ENCODE measurements around the gene TRAF3IP3. TPM values are rescaled to one million over a fixed set of nuclear protein-coding genes. Genes with fewer than 3 reads are reported as not detected.
A peak's percentile ranks its signal among the peaks of the same experiment; 100 is the strongest.

The TRAF3IP3 gene
- total RNA-seq, 2 donors from 2014 or later = 3.6 to 4.7 TPM

DNA sequence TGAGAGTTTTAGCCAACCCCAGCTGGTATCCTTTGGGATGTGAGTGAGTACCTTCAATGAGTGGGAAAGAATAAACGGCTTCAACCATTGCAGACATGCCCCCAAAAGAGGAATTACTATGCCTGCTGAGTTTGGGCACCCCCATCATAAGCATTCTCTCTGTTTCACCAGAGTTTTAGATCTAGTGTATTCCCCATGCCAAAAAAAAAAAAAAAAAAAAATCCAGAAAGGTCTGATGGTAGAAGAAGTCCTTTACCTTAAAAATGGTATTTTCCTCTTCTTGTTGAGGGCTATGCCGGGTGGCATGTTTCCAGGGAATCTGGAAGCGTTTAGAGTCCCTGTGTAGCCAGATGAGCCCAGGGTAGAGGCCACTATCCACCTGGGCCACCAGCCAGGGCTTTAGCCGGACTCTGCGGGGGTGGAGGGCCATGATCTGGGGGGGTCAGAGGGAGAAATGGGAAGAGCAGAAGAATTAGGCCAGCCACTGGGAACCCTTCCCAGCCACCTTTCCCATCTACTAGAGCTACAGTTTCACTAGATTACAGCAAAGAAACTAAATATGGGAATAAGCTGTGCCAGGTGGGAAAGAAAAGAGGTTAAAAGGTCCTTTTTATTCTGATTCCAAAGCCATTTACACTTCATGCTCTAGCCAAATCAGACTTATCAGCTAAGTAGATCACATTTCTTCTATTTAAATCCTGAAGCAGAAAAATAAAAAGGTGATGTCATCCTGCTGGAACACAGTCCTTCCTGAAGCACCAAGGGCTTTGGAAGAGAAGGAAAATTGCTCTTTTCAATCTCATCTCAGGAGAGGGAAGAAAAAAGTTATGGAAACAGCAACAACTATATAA is 45.4 kb downstream of the TRAF3IP3 start:
- TF ChIP-seq, protein P1, sequence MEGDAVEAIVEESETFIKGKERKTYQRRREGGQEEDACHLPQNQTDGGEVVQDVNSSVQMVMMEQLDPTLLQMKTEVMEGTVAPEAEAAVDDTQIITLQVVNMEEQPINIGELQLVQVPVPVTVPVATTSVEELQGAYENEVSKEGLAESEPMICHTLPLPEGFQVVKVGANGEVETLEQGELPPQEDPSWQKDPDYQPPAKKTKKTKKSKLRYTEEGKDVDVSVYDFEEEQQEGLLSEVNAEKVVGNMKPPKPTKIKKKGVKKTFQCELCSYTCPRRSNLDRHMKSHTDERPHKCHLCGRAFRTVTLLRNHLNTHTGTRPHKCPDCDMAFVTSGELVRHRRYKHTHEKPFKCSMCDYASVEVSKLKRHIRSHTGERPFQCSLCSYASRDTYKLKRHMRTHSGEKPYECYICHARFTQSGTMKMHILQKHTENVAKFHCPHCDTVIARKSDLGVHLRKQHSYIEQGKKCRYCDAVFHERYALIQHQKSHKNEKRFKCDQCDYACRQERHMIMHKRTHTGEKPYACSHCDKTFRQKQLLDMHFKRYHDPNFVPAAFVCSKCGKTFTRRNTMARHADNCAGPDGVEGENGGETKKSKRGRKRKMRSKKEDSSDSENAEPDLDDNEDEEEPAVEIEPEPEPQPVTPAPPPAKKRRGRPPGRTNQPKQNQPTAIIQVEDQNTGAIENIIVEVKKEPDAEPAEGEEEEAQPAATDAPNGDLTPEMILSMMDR (IDR thresholded peaks at IDR 0.05) = no peak
- no peak for TF ChIP-seq POLR2A (IDR thresholded peaks at IDR 0.05)
- ATAC-seq = peak; percentile 10
- peak in 1 of 4 donors; percentile 19 for DNase-seq
- intact Hi-C loops (cut with DNase I) = no loop called here
- no peaks in the 10 kb centered on the region for H3K9me3 ChIP-seq
- peaks cover 0 to 2% of the 10 kb centered on the region in 2 donors for H3K36me3 ChIP-seq (replicated peaks in 1 of 2; ENCODE audit: insufficient read depth in 1 of 2, low read depth in 2 of 2)
- peaks cover 53% of the 10 kb centered on the region for H3K4me1 ChIP-seq
- no peak overlapping the region for H3K4me3 ChIP-seq
- peak overlapping the region; percentile 57 to 80 (median 72) for H3K27ac ChIP-seq
- 55 to 66% methylated on average over 5 of the region's 5 CpGs for WGBS, 2 donors
- no peaks in the 10 kb centered on the region for H3K27me3 ChIP-seq

DNA sequence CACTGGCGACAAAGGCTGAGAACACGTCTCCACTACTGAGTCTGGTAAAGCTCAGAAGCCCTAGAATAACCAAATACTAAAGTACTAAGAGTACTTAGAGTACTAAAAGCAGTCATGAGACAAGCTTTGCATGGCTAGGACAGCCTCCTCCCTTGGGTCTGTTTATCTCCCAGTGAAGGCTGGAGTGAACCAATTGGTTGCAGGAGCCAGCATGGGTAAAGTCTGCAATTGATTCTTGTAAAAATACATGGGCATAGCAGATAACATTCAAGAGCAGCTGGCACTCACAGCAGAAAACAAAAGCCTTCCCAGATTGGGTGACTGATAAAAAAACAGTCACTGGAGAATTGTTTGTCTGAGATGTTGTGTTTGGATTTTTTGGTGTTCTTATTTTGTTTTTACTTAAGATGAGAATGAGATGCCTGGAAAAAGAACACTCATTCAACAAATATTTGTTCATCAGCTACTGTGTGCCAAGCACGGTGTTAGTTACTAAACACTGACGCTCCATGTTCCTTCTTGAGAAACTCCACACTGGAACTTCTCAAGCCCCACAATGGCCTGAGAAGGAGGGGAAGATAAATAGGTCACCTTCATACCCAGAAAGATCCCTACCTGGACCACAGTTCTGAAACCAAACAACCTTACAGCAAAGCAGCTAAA is 46.4 kb downstream of the TRAF3IP3 start:
- no peaks in the 10 kb centered on the region for H3K9me3 ChIP-seq
- ATAC-seq = peak; percentile 18
- no peaks in the 10 kb centered on the region for H3K27me3 ChIP-seq
- peaks cover 0 to 2% of the 10 kb centered on the region in 2 donors for H3K36me3 ChIP-seq (replicated peaks in 1 of 2; ENCODE audit: insufficient read depth in 1 of 2, low read depth in 2 of 2)
- H3K4me3 ChIP-seq = no peak overlapping the region
- peak in 3 of 4 donors; percentile 31 to 49 (median 41) for DNase-seq
- TF ChIP-seq, protein P1 (IDR thresholded peaks at IDR 0.05) = no peak
- no peak for TF ChIP-seq POLR2A (IDR thresholded peaks at IDR 0.05)
- 49 to 53% methylated on average over 4 of the region's 4 CpGs for WGBS, 2 donors
- peak overlapping the region; percentile 57 to 80 (median 72) for H3K27ac ChIP-seq
- H3K4me1 ChIP-seq = peaks cover 52% of the 10 kb centered on the region
- intact Hi-C loops (cut with DNase I) = no loop called here

DNA sequence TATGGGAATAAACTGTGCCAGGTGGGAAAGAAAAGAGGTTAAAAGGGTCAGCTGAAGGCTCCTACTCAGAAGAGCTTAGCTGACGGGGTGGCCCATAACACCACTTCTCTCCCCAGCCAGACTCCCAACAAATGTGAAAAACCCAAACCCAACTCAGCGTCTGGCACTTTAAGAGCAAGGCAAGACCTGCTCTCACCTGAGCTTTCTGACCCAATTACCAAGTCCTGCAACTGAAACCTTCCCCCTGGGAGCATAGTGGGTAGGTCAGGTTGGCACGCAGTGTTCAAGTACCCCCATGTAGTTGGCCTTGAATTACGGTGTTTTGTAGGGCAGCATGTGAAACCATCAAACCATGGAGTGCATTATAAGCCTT is 46.9 kb downstream of the TRAF3IP3 start:
- Histone ChIP-seq H3K27me3 (no peaks in the 10 kb centered on the region), H3K27ac (peak overlapping the region; percentile 57 to 80 (median 72)), H3K9me3 (no peaks in the 10 kb centered on the region), H3K4me3 (no peak overlapping the region), H3K36me3 (replicated peaks in 1 of 2; ENCODE audit: insufficient read depth in 1 of 2, low read depth in 2 of 2) (peaks cover 0 to 2% of the 10 kb centered on the region in 2 donors), H3K4me1 (peaks cover 52% of the 10 kb centered on the region)
- ATAC-seq = no peak
- no peak for TF ChIP-seq POLR2A (IDR thresholded peaks at IDR 0.05)
- TF ChIP-seq, protein P1 (IDR thresholded peaks at IDR 0.05) = no peak
- DNase-seq = no peak
- 57 to 76% methylated on average over 4 of the region's 4 CpGs for WGBS, 2 donors
- intact Hi-C loops (cut with DNase I) = no loop called here

DNA sequence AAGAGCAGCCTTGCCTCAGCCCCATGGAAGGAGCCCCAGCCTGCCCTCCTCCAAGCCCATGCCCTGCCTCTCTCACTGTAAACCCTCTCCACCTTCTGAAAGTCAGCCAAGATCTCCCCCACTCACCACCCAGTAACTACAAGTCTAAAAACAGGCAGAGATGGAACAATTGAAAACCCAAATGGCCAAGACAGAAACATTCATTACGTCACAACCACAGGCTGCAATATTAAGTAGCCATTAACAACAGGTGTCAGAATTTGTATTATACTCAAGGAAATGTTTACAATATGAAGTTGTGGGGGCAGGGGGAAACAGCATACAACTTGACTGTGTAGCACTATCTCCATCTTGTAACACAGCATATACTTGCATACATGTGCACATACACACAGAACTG is 47.7 kb downstream of the TRAF3IP3 start:
- WGBS, 2 donors = 40 to 59% methylated on average over 1 of the region's 1 CpG
- ATAC-seq (no peak), DNase-seq (no peak)
- Histone ChIP-seq H3K36me3 (replicated peaks in 1 of 2; ENCODE audit: insufficient read depth in 1 of 2, low read depth in 2 of 2) (peaks cover 0 to 2% of the 10 kb centered on the region in 2 donors), H3K27me3 (no peaks in the 10 kb centered on the region), H3K27ac (peak overlapping the region in 2 of 4 donors; percentile 76 to 80), H3K4me3 (no peak overlapping the region), H3K9me3 (no peaks in the 10 kb centered on the region), H3K4me1 (peaks cover 52% of the 10 kb centered on the region)
- TF ChIP-seq, protein P1 (IDR thresholded peaks at IDR 0.05) = no peak
- TF ChIP-seq POLR2A (IDR thresholded peaks at IDR 0.05) = no peak
- intact Hi-C loops (cut with DNase I) = no loop called here

Data from body of pancreas (tissue), 4 donors.